NCI-H2227 treated with DMSO at 0.1 percent for 48 hours (cell line): ENCODE measurements around the gene BASP1.
"Not testable (repeated sequence)": the region's sequence is repeated elsewhere in the genome, so short reads cannot be mapped to it uniquely, and the experiment has no call there.

ENCODE experiments used
- DNase-seq: peaks from one replicate; lab custom pipeline; 2025; lab: John Stamatoyannopoulos, UW

The BASP1 gene

DNA sequence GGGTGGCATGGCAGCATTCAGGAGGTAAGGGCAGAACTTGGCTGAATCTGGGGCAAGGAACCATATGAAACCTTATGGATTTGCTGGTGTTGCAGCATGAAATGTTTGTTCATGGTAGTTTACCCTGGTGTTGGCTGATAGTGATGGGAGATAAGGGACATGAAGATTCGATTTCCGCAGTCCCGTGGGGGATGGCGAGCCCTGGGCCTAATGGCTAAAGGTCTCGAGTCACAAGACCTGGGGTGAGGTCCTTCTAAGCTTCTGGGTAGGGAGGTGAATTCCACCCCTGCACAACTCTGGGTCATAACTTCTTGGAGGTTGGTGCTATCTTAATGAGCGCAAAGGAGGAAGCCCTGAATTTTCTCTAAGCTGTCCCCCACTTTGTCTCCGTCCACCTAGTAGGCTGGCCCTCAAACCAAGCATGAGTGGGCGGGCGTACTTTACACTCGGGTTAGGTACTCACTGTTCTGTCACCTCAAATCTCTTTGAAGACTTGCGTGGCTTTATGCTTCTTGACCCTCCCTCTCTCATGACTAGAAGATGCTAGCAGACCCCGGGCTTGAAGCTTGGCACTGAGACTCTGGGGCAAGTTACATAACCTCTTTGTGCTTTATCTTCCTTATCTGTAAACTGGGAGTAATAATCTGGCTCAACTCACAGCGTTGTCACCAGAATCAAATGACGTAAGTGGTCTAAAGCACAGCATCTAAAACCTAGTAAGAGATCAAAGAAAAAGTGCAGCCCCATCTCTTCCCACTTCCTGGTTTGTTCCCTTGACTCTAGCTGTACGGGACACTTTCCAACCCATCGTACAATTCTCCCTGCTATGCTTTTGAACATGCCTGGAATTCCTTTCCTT lies 72.5 kb downstream of the BASP1 start:
- no peak for DNase-seq

DNA sequence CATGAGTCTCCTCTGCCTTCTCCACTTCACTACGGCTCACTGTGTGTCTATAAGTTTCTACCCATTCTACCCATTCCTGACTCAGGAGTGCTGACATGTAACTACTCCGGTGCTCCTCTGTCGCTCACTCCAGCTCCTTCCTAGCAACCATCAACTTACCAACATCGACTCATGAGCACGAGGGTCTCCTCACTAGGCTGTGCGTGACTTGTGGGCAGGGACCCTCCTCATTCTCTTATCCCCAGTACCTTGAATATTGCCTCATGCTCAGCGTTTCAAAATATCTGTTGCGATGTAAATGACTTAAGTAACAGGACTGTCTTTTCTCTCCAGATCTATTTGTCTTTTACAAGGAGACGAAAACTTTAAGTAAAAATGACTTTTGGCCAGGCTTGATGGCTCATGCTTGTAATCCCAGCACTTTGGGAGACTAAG lies 73.1 kb downstream of the BASP1 start:
- DNase-seq: no peak

DNA sequence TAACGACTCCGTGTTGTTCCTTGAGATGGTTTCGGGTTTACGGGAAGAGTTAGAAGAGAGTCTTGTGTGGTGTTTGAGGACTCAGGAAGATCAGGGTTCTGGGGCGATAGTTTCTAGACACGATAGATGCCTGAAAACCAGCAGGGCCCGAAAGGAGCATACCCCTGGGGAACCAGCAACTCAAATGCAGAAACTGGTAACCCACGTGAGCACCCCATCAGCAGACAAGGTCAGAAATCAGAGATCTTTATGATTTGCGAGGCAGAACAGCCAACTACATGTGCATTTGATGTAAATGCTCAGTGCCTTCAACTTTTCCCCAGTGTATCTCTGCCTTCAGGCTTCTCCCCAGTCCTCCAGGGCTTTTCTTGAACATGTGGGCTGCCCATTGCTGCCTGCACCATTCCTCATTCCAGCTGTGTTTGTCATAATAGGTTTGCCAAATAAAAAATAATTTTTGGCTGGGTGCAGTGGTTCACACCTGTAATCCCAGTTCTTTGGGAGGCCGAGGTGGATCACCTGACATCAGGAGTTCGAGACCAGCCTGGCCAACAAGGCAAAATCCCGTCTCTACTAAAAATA lies 75.1 kb downstream of the BASP1 start:
- DNase-seq: no peak

DNA sequence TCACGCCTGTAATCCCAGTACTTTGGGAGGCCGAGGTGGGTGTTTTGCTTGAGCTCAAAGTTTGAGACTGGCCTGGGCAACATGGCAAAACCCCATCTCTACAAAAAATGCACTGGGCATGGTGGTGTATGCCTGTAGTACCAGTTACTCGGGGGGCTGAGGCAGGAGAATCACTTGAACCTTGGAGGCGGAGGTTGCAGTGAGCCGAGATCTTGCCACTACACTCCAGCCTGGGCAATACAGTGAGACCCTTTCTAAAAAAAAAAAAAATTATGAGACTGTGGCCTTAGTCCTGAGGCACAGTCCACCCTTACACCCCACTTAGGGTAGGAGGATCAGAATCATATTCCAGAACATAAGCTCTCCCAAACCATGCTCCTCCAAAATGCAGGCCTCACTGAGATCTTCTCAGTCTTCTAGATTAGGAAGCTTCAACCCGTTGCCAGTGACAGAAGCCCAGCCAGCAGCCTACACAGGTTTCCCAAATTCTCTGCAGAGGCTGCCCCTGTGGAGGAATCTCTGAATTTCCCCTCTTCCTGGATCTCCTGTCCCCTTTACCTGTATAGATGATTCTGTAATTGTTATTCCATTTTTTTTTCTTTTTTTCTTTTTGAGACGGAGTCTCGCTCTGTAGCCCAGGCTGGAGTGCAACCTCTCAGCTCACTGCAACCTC lies 77.3 kb downstream of the BASP1 start:
- no peak for DNase-seq

DNA sequence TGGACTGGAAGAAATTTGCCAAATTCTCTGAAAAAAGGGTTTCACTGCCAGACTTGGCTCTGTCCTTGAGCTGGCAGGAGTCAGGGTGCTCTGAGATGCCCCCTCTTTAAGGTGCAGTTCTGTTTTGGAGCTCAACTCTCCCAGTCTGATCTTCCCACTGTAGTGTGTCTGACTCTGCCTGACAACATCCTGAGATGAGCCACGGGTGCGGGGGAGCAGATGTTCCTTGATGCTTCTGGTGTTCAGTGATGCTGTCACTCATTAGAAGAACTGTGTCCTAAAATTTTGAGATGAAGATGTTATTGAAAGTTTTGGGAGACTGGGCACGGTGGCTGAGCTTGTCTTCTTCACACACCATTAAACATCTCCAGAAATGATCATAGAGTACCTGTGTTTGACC lies 78.2 kb downstream of the BASP1 start:
- DNase-seq: no peak

DNA sequence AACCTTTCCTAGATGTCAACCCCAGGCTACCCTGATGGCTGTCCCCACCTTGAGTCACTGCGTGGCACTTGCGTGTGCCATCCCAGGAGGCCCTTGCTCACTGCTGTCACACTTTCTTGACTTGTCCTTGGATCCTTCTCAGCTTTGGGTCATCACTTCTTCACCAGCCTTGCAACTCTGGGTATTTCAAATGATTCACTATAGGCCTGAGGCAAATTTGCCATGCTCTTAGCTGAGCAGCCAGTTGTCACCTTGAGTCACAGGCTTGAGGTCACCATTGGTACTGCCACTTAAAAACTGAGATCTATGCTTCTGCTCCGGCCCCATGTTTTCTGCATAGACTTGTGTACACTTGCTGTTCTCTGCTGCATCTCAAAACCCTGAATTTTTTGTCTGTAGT lies 84.7 kb downstream of the BASP1 start:
- DNase-seq: no peak

DNA sequence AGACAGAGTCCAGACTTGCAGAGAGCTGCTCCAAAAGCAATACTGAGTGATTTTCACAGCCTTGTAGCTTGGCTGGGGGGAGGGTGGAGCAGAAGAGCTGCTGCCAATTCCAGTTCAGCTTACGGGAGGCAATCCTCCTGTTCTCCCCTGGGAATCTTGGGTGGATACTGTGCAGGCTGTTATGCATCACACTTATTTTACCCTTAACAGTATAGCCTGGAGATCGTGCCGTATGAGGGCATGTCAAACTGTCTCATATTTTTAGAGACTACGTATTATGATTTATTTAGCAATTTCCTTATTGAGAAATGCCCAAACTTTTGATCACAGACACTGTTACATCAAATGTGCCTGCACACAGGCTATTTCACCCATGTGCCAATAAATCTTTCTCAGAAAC lies 85.2 kb downstream of the BASP1 start:
- no peak for DNase-seq

DNA sequence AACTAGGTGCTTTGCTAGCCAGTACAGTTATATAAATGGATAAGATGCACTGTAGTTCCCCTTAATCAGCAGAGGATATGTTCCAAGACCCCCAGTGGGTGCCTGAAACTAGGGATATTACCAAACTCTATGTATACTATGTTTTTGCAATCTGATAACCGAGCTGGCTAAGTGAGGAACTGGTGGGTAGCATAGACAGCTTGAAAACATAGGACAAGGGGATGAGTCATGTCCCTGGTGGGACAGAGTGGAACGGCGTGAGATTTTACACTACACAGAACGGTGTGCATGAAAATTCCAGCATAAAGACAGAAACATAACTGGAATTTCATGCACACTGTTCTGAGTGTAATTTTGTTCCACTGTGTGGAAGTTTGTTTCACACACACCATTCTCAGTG lies 86.9 kb downstream of the BASP1 start:
- no peak for DNase-seq

DNA sequence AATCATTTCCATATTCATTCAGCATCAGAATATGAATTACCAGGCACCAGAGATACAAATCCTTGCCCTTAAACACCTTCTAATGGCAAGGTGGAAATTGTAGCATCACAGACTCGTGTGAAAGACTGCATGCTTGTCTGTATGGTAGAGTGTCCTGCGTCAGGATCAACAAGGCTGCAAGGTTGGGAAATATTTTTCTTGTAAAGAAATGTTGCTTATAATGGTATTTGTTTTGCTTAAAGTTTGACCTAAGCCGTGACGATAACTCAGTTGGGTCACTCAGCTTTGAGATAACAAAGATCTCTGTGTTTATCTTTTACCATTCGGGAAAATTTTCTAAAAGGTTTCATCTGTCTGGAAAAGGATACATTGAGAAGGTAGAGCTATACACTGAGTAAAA lies 87.6 kb downstream of the BASP1 start:
- DNase-seq: no peak

DNA sequence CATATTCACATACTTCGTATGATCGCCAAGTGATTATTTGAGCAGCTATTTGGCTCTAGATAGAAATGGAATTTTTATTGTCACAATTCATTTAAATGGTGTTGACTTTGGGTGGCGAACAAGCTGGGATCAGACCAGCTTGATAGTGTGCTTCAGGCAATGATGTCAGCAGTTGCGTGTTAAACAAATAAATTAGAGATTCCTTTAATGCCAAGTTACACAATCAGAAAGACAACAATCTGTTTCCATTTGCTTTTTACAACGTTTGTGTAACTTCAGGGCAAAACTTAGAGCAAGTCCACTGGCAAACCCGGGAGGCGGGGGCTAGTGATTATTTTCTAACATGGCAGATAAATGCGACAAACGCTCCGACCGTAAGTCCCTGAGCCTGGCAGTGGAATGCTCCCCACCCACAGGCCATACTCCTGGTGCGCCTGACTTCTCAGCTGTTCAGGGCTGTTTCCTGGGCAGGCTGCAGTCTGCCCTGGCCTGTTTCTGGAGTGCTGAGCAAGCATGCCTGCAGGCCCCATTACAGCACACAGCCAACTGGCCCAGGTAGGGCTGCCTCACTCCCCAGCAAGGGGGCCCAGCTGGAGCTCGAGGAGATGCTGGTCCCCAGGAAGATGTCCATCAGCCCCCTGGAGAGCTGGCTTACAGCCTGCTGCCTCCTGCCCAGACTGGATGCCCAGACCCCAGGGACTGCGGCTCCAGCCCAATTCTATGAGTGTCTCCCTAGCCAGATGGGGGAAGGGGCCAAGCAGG lies 88.7 kb downstream of the BASP1 start:
- no peak for DNase-seq

DNA sequence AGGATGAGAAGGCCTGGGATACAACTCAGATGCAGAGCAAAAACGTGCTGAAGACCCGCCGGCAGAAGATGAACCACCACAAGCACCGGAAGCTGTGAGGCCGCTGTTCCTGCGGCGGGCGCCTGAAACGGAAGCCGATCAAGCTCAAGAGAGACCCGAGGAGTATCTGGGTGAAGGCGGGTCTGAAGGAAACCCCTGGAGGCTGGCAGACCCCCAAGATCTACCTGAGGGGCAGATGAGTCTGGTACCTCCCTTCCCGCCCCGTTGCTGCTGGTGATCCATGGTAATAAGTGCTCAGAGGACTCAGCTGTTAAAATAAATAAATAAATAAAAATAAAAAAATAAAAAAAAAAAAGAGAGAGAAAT lies 89.3 kb downstream of the BASP1 start:
- no peak for DNase-seq

DNA sequence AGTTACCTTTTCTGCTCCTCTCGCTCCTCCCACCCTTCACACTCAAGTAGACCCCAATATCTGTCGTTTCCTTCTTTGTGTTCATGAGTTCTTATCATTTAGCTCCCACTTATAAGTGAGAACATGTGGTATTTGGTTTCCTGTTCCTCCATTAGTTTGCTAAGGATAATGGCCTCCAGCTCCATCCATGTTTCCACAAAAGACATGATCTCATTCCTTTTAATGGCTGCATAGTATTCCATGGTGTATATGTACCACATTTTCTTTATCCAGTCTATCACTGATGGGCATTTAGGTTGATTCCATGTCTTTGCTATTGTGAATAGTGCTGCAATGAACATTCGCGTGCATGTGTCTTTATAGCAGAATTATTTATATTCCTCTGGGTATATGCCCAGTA lies 90.0 kb downstream of the BASP1 start:
- not testable (repeated sequence) for DNase-seq

DNA sequence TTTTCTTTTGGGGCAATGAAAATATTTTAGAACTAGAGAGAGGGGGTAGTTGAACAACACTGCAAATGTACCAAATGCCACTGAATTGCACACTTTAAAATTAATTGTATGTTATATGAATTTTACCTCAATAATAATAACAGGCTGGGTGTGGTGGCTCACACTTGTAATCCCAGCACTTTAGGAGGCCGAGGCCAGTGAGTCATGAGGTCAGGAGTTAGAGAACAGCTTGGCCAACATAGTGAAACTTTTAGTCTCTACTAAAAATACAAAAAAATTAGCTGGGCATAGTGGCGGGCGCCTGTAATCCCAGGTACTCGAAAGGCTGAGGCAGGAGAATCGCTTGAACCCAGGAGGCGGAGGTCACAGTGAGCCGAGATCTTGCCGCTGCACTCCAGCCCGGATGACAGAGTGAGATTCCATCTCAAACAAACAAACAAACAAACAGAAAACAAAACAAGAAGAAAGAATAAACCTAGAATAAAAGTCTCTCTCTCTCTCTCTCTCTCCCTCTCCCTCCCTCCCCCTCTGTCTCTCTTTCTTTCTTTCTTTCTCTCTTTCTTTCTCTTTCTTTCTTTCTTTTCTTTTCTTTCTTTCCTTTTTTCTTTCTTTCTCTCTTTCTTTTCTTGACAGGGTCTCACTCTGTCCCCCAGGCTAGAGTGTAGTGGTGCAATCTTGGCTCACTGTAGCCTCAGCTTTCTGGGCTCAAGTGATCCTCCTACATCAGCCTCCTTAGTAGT lies 91.1 kb downstream of the BASP1 start:
- no peak for DNase-seq

DNA sequence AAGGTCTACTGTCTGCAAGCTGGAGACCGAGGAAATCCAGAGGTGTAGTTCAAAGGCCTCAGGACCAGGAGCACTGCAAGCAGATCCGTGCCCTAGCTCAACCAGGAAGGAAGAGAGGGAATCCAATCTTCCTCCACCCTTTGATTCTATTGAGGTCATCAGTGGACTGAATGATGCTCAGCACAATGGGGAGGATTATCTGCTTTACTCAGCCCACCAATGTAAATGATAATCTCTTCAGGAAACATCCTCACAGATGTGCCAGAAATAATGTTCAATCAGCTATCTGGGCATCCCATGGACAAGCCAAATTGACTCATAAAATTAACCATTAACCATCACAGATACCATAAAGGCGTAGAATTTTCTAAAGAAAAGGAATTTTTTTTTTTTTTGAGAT lies 92.0 kb downstream of the BASP1 start:
- no peak for DNase-seq

DNA sequence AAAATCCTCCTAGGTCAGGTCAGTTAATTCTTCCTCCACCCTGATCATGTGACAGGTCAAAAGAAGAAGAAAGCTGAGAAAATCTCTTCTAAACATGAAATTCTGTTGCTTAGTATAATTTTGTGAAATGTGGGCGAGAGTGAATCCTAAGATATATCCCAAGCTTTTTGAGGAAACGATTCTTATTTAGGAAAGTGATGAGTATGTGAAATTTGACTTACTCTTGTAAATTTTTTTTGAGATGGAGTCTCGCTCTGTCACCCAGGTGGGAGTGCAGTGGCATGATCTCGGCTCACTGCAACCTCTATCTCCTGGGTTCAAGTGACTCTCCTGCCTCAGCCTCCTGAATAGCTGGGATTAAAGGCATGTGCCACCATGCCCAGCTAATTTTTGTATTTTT lies 93.1 kb downstream of the BASP1 start:
- DNase-seq: not testable (repeated sequence)

DNA sequence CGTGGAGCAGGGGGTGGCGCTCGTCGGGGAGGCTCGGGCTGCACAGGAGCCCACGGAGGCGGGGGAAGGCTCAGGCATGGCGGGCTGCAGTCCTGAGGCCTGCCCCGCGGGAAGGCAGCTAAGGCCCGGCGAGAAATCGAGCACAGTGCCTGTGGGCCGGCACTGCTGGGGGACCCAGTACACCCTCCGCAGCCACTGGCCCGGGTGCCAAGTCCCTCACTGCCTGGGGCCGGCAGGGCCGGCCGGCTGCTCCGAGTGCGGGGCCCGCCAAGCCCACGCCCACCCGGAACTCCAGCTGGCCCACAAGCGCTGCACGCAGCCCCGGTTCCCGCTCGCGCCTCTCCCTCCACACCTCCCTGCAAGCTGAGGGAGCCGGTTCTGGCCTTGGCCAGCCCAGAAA lies 94.4 kb downstream of the BASP1 start:
- not testable (repeated sequence) for DNase-seq

DNA sequence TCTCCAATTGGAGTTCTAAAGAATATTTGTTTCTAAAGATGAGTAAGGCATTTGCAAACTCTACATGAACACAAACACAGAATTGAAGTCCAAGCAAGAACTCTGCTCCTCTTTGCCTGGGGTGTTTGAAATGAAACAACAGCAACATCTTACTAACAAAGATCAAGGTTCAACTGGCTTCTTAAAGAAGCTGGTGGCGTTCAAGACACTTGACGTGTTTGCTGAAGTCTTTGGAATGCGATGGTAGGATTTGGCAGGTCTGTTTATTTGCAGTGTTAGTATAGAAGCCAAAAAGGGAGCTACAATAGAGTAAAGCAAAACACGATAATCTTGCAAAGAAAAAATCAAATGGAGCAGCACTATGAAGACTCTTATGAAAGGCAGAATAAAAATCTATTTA lies 94.9 kb downstream of the BASP1 start:
- DNase-seq: no peak

DNA sequence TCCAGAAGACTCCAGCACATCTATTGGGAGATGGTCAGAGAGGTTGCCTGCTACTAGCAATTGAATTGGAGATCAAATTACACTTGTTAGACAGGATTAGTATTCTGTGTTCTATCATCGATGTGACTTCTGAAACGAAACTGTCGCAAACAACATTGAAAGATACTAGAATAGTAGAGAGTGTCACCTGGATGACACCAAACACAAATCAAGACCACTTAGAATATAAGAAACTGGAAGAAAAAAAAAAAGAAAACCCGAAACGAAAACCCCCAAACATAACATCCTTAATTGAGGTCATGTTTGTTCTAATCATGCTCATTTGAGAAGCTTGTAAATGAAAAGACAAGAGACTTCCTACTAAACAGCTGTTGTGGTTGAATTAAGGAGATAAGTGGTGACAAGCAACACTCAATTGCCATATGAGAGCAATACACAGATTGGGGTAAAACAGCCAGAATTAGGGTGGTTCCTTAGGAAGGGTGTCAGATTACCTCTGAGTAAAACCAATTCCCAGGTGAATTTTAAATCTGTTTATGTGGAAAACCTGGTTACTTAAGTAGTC lies 97.6 kb downstream of the BASP1 start:
- DNase-seq: no peak

DNA sequence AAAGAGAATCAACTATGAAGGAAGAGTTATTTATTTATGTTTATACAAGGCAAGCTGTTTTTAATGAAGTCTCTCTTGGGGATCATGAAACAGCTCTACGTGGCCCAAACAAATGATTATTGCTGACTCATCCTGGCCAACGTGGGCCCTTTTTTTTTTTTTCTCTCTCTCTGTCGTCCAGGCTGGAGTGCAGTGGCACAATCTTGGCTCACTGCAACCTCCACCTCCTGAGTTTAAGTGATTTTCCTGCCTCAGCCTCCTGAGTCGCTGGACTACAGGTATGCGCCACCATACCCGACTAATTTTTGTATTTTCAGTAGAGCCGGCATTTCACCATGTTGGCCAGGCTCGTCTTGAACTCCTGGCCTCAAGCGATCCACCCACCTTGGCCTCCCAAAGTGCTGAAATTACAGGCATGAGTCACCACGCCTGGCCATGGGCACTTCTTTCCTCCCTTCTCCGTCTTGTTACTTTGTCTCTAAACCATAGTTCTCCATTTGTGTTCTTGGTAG lies 98.3 kb downstream of the BASP1 start:
- DNase-seq: no peak

DNA sequence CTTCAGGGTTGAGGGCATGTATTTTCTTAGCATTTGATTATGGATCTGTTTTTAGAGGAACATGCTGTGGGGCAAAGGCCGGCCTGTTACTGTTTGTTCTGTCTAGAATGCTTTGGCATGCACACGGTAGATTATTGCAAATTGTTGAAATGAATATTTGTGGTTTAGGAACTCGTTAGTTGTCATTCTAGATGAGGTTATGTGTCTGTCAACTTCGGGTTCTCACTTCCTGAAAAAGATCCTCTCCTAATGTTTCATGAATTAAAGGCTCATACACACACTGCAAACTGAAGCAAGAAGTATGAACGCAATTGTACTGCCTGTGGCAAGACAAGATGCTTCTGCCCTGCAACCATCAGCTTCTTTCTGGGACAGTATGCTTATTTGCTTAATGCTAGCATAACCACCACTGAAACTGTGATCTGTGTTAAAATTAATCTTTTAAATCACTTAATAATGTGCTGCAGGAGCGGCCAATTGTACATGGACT lies 99.6 kb downstream of the BASP1 start:
- no peak for DNase-seq

DNA sequence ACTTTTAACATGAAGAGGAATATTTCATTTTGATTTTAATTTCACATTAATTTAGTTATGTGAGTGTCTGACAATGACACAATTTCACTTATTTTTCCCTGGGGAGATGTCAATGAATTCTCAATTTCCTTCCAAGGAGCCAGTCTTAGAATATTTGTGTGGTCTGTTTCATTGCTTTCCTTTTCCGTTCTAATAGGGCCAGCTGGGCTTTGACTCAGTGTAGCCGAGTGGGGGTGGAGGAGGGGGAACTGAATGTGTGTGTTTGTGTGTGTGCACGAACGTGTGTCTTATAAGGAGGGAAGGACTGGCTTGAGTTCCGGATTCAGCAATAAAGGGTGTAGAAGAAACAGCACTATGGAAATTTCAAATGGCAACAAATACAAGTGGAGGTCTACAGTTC lies 100.0 kb downstream of the BASP1 start:
- no peak for DNase-seq
